ENCODE measurements around the gene SOX5. TPM values are rescaled to one million over a fixed set of nuclear protein-coding genes. Genes with fewer than 3 reads are reported as not detected.
"Not testable (repeated sequence)": the region's sequence is repeated elsewhere in the genome, so short reads cannot be mapped to it uniquely, and the experiment has no call there.

The SOX5 gene
- total RNA-seq, 1 donor from 2014 or later, result 1.3 TPM

DNA sequence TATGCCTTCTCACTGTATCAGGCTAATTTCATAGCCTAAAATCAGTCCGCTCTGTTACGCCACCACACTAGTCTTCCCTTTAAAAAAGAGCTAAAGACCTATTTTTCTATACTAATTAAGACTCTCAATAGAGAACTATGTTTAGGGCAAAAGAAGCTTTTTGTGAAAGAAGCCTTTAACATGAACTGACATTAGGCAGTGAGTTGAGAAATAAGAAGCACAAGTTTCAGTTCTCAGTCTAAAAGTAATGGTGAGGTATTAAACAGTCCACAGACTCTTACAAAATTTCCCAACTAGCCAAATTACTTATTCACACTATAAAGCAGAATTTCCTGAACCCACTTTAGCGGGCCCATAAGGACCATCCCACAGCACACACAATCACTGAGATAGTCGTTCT, 93.7 kb downstream of the SOX5 start:
- H3K36me3 Mint-ChIP-seq (ENCODE audit: low read depth), result no peaks in the 10 kb centered on the region
- H3K4me3 Mint-ChIP-seq, result no peak overlapping the region
- H3K27me3 Mint-ChIP-seq (ENCODE audit: insufficient read depth), result no peaks in the 10 kb centered on the region
- H3K27ac Mint-ChIP-seq, result no peak overlapping the region
- no peaks in the 10 kb centered on the region for H3K9me3 Mint-ChIP-seq
- DNase-seq (ENCODE audit: low spot score), result no peak
- intact Hi-C loops (cut with micrococcal nuclease), result no loop called here
- no peaks in the 10 kb centered on the region for H3K4me1 Mint-ChIP-seq (ENCODE audit: low read depth)

DNA sequence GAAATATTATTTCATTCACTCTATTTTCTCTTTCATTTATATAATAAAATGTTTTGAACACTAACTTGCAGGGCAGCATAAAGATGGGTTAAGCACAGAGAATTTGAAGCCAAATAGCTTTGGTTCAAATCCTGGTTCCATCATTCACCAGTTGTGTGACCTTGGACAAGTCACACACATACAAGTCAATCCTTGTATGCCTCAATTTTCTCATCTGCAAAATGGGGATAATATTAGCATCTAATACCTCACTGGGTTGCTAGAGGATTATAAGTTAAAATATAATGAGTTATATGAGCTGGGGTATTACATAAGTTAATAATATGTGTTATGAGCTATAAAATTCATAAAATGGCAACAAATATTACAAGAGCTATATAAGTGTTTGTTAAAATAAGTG, 94.9 kb downstream of the SOX5 start:
- H3K9me3 Mint-ChIP-seq, result no peaks in the 10 kb centered on the region
- intact Hi-C loops (cut with micrococcal nuclease), result no loop called here
- H3K4me1 Mint-ChIP-seq (ENCODE audit: low read depth), result no peaks in the 10 kb centered on the region
- no peak for DNase-seq (ENCODE audit: low spot score)
- H3K4me3 Mint-ChIP-seq, result no peak overlapping the region
- no peaks in the 10 kb centered on the region for H3K36me3 Mint-ChIP-seq (ENCODE audit: low read depth)
- H3K27me3 Mint-ChIP-seq (ENCODE audit: insufficient read depth), result no peaks in the 10 kb centered on the region
- no peak overlapping the region for H3K27ac Mint-ChIP-seq

DNA sequence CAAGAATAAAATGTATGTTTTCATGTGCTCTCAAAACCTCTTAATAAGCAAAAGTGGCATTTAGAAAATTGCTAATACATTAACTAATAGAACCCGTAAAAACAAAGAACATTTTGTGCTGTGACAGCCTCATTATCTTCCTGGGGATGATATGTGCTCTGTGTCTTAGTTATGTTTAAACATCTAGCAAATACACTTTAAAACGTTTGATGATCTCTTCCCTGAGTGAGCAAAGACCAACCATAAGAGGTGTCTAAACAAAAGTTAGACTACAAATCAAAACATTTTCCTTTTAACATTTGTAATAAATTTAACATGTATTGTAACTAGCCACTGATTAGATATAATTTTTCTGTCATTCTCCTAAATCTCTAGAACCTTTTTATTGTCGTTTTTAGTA, 95.8 kb downstream of the SOX5 start:
- no peak overlapping the region for H3K27ac Mint-ChIP-seq
- no peaks in the 10 kb centered on the region for H3K27me3 Mint-ChIP-seq (ENCODE audit: insufficient read depth)
- intact Hi-C loops (cut with micrococcal nuclease), result no loop called here
- no peaks in the 10 kb centered on the region for H3K36me3 Mint-ChIP-seq (ENCODE audit: low read depth)
- no peak overlapping the region for H3K4me3 Mint-ChIP-seq
- no peak for DNase-seq (ENCODE audit: low spot score)
- no peaks in the 10 kb centered on the region for H3K9me3 Mint-ChIP-seq
- H3K4me1 Mint-ChIP-seq (ENCODE audit: low read depth), result no peaks in the 10 kb centered on the region

DNA sequence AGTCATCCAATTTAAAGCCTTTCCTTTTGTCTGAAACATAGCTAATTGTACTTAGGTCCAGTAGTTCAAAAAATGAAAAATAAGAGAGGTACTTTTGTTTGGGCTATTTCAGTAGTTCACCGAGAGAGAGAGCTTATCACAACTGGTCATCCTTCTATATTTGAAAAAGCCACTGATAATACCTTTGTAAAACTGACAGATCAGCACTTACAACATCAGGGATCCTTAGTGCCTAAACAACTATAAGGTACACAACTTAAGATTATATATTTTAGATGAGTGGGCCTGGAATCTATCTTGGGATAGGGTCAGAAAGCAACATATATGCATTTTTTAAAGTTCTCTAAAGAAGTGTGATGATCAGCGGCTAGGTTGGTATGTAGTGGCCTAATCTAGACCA, 97.9 kb downstream of the SOX5 start:
- intact Hi-C loops (cut with micrococcal nuclease), result no loop called here
- no peaks in the 10 kb centered on the region for H3K27me3 Mint-ChIP-seq (ENCODE audit: insufficient read depth)
- no peaks in the 10 kb centered on the region for H3K9me3 Mint-ChIP-seq
- H3K27ac Mint-ChIP-seq, result no peak overlapping the region
- H3K4me1 Mint-ChIP-seq (ENCODE audit: low read depth), result no peaks in the 10 kb centered on the region
- no peak for DNase-seq (ENCODE audit: low spot score)
- no peaks in the 10 kb centered on the region for H3K36me3 Mint-ChIP-seq (ENCODE audit: low read depth)
- H3K4me3 Mint-ChIP-seq, result no peak overlapping the region

DNA sequence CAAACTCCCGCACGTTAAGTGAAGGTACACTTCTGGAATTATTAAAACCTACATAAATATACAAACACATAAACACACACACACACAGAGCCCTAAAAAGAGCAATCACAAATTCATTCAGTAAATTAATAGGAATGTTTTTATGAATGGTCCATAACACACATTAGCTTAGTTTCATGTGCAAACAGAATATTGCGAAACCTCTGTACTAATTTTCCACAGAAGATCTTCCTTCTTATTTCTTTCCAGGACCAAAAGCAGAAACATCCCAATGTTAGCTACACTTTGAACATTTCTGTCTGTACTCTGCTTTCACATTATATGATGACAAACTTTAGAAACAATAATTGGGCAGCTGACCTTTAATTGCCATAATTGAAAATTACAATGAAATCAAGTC, 101.6 kb downstream of the SOX5 start:
- H3K27me3 Mint-ChIP-seq (ENCODE audit: insufficient read depth), result no peaks in the 10 kb centered on the region
- H3K9me3 Mint-ChIP-seq, result no peaks in the 10 kb centered on the region
- no peaks in the 10 kb centered on the region for H3K36me3 Mint-ChIP-seq (ENCODE audit: low read depth)
- no peak for DNase-seq (ENCODE audit: low spot score)
- intact Hi-C loops (cut with micrococcal nuclease), result no loop called here
- no peak overlapping the region for H3K4me3 Mint-ChIP-seq
- no peak overlapping the region for H3K27ac Mint-ChIP-seq
- no peaks in the 10 kb centered on the region for H3K4me1 Mint-ChIP-seq (ENCODE audit: low read depth)

DNA sequence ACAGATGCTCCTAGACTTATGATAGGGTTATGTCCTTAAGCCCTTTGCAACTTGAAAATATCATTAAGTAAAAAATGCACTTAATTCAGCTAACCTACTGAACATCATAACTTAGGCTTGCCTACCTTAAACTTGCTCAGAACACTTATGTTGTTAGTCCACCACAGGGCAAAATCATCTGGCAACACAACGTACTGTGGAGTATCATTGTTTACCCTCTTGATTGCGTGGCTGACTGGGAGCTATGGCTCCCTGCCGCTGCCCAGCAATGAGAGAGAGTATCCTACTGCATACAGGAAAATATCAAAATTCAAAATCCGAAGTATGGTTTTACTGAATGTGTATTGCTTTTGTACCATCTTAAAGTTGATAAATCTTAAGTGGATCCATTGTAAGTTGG, 105.5 kb downstream of the SOX5 start:
- Mint-ChIP-seq H3K4me3 (no peak overlapping the region), H3K4me1 (ENCODE audit: low read depth) (no peaks in the 10 kb centered on the region), H3K27me3 (ENCODE audit: insufficient read depth) (no peaks in the 10 kb centered on the region), H3K27ac (no peak overlapping the region), H3K9me3 (no peaks in the 10 kb centered on the region), H3K36me3 (ENCODE audit: low read depth) (no peaks in the 10 kb centered on the region)
- no peak for DNase-seq (ENCODE audit: low spot score)
- intact Hi-C loops (cut with micrococcal nuclease), result no loop called here

DNA sequence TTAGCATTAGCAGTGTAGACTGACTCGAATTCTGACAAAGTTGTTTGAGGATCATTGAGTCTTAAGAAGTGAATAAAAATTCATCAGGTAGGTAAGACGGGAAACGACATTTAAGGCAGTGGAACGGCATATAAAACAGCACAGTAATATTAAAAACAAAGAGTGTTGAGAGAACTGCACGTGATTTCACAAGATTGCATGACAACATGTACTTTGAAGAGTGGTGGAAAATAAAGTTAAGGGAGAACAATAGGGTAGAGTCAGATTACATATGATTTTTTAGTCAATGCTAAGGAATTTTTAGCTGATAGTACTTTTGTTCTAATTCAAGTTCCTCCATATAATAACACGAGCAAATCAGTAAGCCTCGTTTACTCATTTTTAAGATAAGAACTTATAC, 115.4 kb downstream of the SOX5 start:
- Mint-ChIP-seq H3K27me3 (ENCODE audit: insufficient read depth) (no peaks in the 10 kb centered on the region), H3K9me3 (no peaks in the 10 kb centered on the region), H3K4me1 (ENCODE audit: low read depth) (no peaks in the 10 kb centered on the region), H3K4me3 (no peak overlapping the region), H3K36me3 (ENCODE audit: low read depth) (no peaks in the 10 kb centered on the region), H3K27ac (no peak overlapping the region)
- DNase-seq (ENCODE audit: low spot score), result no peak
- intact Hi-C loops (cut with micrococcal nuclease), result no loop called here

DNA sequence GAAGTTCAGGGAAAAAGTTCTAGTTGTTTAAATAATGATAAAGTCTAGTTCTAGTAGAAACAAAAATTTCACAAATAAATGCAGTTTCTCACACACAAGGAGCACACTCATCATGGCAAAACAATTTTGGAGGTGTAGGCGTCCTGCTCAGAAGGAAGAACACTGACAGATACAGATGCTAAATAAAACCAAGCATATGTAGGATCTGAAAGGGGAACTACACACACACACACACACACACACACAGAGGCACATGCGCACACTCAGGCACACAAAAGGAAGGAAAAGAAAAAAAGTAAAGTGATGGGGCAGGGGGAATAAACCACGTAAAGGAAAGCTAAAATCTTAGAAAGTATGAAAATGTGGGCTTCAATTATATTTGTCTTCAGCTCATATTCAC, 117.7 kb downstream of the SOX5 start:
- no peaks in the 10 kb centered on the region for H3K36me3 Mint-ChIP-seq (ENCODE audit: low read depth)
- H3K27ac Mint-ChIP-seq, result no peak overlapping the region
- no peak for DNase-seq (ENCODE audit: low spot score)
- intact Hi-C loops (cut with micrococcal nuclease), result no loop called here
- H3K27me3 Mint-ChIP-seq (ENCODE audit: insufficient read depth), result no peaks in the 10 kb centered on the region
- H3K4me1 Mint-ChIP-seq (ENCODE audit: low read depth), result no peaks in the 10 kb centered on the region
- no peaks in the 10 kb centered on the region for H3K9me3 Mint-ChIP-seq
- no peak overlapping the region for H3K4me3 Mint-ChIP-seq

DNA sequence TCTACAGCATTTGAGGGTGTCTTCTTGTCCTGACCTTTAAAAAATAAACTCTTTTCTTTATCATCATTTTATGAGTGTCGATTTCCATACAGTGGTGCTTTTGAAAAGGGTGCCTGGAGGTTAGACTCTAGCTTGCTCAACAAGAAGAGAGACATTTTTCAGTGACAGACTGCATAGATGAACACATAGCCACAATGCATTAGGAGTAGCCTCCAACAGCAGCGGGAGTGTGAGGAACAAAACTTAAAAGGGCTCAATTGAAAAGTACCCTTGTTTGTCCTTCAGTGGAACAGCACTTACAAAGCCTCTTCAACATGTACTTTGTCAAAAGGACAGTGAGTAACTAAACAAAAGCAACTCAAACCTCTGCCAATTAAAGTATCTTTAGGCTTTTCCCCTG, 119.3 kb downstream of the SOX5 start:
- intact Hi-C loops (cut with micrococcal nuclease), result no loop called here
- no peaks in the 10 kb centered on the region for H3K36me3 Mint-ChIP-seq (ENCODE audit: low read depth)
- H3K9me3 Mint-ChIP-seq, result no peaks in the 10 kb centered on the region
- no peaks in the 10 kb centered on the region for H3K27me3 Mint-ChIP-seq (ENCODE audit: insufficient read depth)
- no peak overlapping the region for H3K4me3 Mint-ChIP-seq
- no peaks in the 10 kb centered on the region for H3K4me1 Mint-ChIP-seq (ENCODE audit: low read depth)
- DNase-seq (ENCODE audit: low spot score), result no peak
- no peak overlapping the region for H3K27ac Mint-ChIP-seq

DNA sequence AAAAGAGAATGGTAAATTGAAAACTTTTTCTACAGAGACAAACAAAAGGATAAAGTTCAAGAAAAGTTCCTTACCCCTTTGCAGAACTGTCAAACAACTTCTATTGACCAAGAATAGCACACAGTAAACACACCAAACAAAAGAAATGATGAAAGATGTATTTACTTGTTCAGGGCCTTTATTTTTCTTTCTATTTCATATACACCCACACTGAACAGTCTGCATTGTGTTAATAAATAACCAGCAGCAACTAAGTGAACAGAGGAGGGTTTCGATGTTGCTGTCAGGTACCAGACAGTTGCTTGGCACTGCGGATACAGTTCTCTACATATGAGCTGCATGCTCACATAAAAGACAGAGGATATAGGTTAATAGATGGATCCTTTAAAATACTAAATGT, 122.1 kb downstream of the SOX5 start:
- no peak overlapping the region for H3K27ac Mint-ChIP-seq
- DNase-seq (ENCODE audit: low spot score), result no peak
- no peaks in the 10 kb centered on the region for H3K36me3 Mint-ChIP-seq (ENCODE audit: low read depth)
- no peaks in the 10 kb centered on the region for H3K4me1 Mint-ChIP-seq (ENCODE audit: low read depth)
- H3K27me3 Mint-ChIP-seq (ENCODE audit: insufficient read depth), result no peaks in the 10 kb centered on the region
- intact Hi-C loops (cut with micrococcal nuclease), result no loop called here
- H3K4me3 Mint-ChIP-seq, result no peak overlapping the region
- no peaks in the 10 kb centered on the region for H3K9me3 Mint-ChIP-seq

DNA sequence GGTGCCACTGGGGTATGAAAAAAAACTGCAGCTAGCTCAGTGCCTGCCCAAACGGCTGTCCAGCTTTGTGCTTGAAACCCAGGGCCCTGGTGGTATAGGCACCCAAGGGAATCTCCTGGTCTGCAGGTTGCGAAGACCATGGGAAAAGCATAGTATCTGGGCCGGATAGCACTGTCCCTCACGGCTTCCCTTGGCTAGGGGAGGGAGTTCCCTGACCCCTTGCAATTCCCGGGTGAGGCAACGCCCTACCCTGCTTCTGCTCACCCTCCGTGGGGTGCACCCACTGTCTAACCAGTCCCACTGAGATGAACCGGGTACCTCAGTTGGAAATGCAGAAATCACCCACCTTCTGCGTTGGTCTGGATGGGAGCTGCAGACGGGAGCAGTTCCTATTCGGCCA, 124.3 kb downstream of the SOX5 start:
- H3K9me3 Mint-ChIP-seq; H3K4me1 Mint-ChIP-seq (ENCODE audit: low read depth); H3K4me3 Mint-ChIP-seq; DNase-seq (ENCODE audit: low spot score); H3K36me3 Mint-ChIP-seq (ENCODE audit: low read depth); H3K27ac Mint-ChIP-seq; H3K27me3 Mint-ChIP-seq (ENCODE audit: insufficient read depth); intact Hi-C loops (cut with micrococcal nuclease): not testable (repeated sequence)

DNA sequence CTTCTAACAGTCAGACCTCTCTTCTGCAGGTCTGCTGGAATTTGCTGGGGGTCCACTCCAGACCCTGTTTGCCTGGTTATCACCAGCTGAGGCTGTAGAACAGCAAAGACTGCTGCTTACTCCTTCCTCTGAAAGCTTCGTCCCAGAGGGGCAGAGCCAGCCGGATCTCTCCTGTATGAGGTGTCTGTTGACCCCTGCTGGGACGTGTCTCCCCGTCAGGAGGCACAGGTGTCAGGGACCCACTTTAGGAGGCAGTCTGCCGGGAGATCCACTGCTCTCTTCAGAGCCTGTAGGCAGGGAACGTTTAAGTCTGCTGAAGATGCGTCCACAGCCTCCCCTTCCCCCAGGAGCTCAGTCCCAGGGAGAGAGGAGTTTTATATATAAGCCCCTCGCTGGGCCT, 125.1 kb downstream of the SOX5 start:
- H3K4me1 Mint-ChIP-seq (ENCODE audit: low read depth), result no peaks in the 10 kb centered on the region
- no peaks in the 10 kb centered on the region for H3K27me3 Mint-ChIP-seq (ENCODE audit: insufficient read depth)
- H3K9me3 Mint-ChIP-seq, result no peaks in the 10 kb centered on the region
- H3K36me3 Mint-ChIP-seq (ENCODE audit: low read depth), result no peaks in the 10 kb centered on the region
- H3K27ac Mint-ChIP-seq, result no peak overlapping the region
- no peak for DNase-seq (ENCODE audit: low spot score)
- H3K4me3 Mint-ChIP-seq, result no peak overlapping the region
- intact Hi-C loops (cut with micrococcal nuclease), result no loop called here

DNA sequence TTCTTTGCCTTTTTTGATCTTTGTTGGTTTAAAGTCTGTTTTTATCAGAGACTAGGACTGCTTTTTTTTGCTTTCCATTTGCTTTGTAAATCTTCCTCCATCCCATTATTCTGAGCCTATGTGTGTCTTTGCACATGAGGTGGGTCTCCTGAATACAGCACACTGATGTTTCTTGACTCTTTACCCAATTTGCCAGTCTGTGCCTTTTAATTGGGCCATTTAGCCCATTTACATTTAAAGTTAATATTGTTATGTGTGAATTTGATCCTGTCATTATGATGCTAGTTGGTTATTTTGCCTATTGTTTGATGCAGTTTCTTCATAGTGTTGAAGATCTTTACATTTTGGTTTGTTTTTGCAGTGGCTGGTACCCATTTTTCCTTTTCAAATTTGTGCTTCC, 126.6 kb downstream of the SOX5 start:
- H3K4me1 Mint-ChIP-seq (ENCODE audit: low read depth); H3K27ac Mint-ChIP-seq; H3K36me3 Mint-ChIP-seq (ENCODE audit: low read depth); DNase-seq (ENCODE audit: low spot score); intact Hi-C loops (cut with micrococcal nuclease); H3K4me3 Mint-ChIP-seq; H3K27me3 Mint-ChIP-seq (ENCODE audit: insufficient read depth); H3K9me3 Mint-ChIP-seq: not testable (repeated sequence)

DNA sequence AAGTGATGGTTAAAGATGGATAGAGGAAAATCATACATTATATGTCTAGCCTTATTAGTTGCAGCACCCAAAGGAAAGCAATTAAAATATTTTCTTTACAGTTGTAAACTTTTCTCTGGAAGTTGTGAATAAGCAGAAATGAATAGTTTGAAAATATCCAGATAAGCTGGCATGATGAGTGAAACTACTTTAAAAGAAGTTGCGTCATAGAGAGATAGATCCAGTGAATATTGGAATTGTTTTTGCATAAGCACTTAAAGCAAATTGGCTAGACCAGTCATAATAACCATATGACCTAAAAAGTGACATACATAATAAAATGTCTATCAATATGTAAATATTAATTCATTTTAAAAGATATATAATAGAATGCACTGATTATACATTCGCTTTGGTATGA, 132.1 kb downstream of the SOX5 start:
- no peaks in the 10 kb centered on the region for H3K4me1 Mint-ChIP-seq (ENCODE audit: low read depth)
- no peak for DNase-seq (ENCODE audit: low spot score)
- H3K9me3 Mint-ChIP-seq, result no peaks in the 10 kb centered on the region
- H3K4me3 Mint-ChIP-seq, result no peak overlapping the region
- H3K36me3 Mint-ChIP-seq (ENCODE audit: low read depth), result no peaks in the 10 kb centered on the region
- intact Hi-C loops (cut with micrococcal nuclease), result no loop called here
- no peak overlapping the region for H3K27ac Mint-ChIP-seq
- H3K27me3 Mint-ChIP-seq (ENCODE audit: insufficient read depth), result no peaks in the 10 kb centered on the region
